Measurements from ENCODE around the gene C17orf107.

The C17orf107 gene

DNA sequence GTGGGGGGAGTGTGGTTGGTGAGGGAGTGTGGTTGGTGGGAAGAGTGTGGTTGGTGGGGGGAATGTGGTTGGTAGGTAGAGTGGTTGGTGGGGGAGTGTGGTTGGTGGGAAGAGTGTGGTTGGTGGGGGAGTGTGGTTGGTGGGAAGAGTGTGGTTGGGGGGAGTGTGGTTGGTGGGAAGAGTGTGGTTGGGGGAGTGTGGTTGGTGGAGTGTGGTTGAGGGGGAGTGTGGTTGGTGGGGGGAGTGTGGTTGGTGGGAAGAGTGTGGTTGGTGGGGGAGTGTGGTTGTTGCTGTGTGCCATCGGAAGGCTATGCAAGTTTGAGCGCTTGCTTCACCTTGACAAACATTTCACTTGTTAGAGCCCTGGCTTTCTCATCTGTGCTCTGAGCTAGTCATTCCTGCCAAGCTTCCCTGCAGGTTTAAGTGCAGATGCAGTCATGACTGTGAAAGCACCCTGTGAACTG is 46.1 kb upstream of the C17orf107 start:
- WGBS (ENCODE audit: extremely low coverage, insufficient coverage, insufficient read length), result no CpG with 5 or more reads among the region's 2 CpGs
- Histone ChIP-seq H3K27me3 (ENCODE audit: insufficient read depth, low read length) (no peaks in the 10 kb centered on the region), H4K8ac (ENCODE audit: low read depth, low read length) (peak overlapping the region; percentile 89), H3K79me1 (ENCODE audit: low read length) (peaks cover 62% of the 10 kb centered on the region), H3K4me1 (ENCODE audit: control insufficient read depth in 1 of 2, insufficient read depth in 2 of 2, low read length in 2 of 2) (peaks cover 52 to 74% of the 10 kb centered on the region in 2 experiments), H3K4ac (ENCODE audit: low read depth, low read length) (peak overlapping the region; percentile 83), H2BK120ac (ENCODE audit: insufficient read depth, low read length, poor library complexity) (peak overlapping the region; percentile 96), H3K14ac (ENCODE audit: low read length) (peak overlapping the region; percentile 94), H3K79me2 (ENCODE audit: control insufficient read depth, insufficient read depth, low read length, poor library complexity) (peaks cover 18% of the 10 kb centered on the region), H3K23ac (ENCODE audit: low read length) (no peak overlapping the region), H2AK5ac (ENCODE audit: low read length) (peak overlapping the region; percentile 97), H3K4me2 (ENCODE audit: low read length) (no peak overlapping the region), H3K36me3 (ENCODE audit: control insufficient read depth in 1 of 2, insufficient read depth in 2 of 2, low read length in 2 of 2) (peaks cover 0 to 2% of the 10 kb centered on the region in 2 experiments), H3K18ac (ENCODE audit: low read length) (peak overlapping the region; percentile 93), H2BK12ac (ENCODE audit: low read length) (peak overlapping the region; percentile 98), H3K4me3 (ENCODE audit: low read depth, low read length) (no peak overlapping the region), H3K27ac (ENCODE audit: low read depth, low read length) (peak overlapping the region; percentile 95), H3K9me3 (ENCODE audit: insufficient read depth, low read depth, low read length) (no peaks in the 10 kb centered on the region), H2BK5ac (ENCODE audit: low read depth, low read length, poor library complexity) (peak overlapping the region; percentile 97), H4K12ac (ENCODE audit: low read depth, low read length) (peak overlapping the region; percentile 71), H4K91ac (ENCODE audit: low read depth, low read length) (peak overlapping the region; percentile 95), H2AFZ (ENCODE audit: insufficient read depth, low read length, poor library complexity) (peak overlapping the region; percentile 39), H3K9ac (ENCODE audit: low read length) (peak overlapping the region; percentile 60)
- no peak for DNase-seq

DNA sequence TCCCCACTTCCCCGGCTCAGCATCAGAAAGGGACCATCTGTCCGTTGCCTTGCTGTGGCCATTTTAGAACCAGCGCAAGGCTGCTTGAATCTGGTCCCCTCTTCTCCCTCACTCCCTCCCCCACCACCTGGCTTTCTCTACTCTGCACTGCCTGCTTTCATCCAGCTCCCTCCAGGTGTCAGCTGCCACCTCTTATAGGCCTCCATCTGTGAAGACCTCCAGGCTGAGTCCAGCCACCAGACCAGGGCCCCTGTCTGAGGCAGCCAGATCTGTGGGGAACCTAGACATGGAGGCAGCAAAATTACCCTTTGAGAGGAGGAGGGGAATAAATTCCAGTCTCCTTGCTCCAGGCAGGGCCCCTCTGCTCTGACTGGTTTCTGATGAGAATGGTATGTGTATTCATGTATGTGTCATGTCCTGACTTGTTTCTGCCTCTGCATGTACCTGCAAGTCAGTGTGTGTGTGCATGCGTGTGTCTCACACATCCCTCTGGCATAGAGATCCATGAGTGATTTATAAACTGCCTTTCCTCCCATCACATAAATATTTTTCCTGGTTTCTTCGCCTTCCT is 45.1 kb upstream of the C17orf107 start:
- H2BK120ac ChIP-seq (ENCODE audit: insufficient read depth, low read length, poor library complexity), result peak overlapping the region; percentile 96
- WGBS (ENCODE audit: extremely low coverage, insufficient coverage, insufficient read length), result no CpG with 5 or more reads among the region's 5 CpGs
- peak overlapping the region; percentile 98 for H2BK12ac ChIP-seq (ENCODE audit: low read length)
- H2AK5ac ChIP-seq (ENCODE audit: low read length), result no peak overlapping the region
- H3K27ac ChIP-seq (ENCODE audit: low read depth, low read length), result peak overlapping the region; percentile 95
- no peaks in the 10 kb centered on the region for H3K27me3 ChIP-seq (ENCODE audit: insufficient read depth, low read length)
- H2BK5ac ChIP-seq (ENCODE audit: low read depth, low read length, poor library complexity), result peak overlapping the region; percentile 97
- peaks cover 21% of the 10 kb centered on the region for H3K79me2 ChIP-seq (ENCODE audit: control insufficient read depth, insufficient read depth, low read length, poor library complexity)
- H3K4me1 ChIP-seq (ENCODE audit: control insufficient read depth in 1 of 2, insufficient read depth in 2 of 2, low read length in 2 of 2), result peaks cover 52 to 76% of the 10 kb centered on the region in 2 experiments
- DNase-seq, result peak; percentile 51 to 53
- H4K91ac ChIP-seq (ENCODE audit: low read depth, low read length), result peak overlapping the region; percentile 95
- peak overlapping the region; percentile 78 for H3K4ac ChIP-seq (ENCODE audit: low read depth, low read length)
- H4K8ac ChIP-seq (ENCODE audit: low read depth, low read length), result peak overlapping the region; percentile 3
- no peak overlapping the region for H3K9ac ChIP-seq (ENCODE audit: low read length)
- no peak overlapping the region for H3K23ac ChIP-seq (ENCODE audit: low read length)
- H3K14ac ChIP-seq (ENCODE audit: low read length), result peak overlapping the region; percentile 94
- H3K4me3 ChIP-seq (ENCODE audit: low read depth, low read length), result no peak overlapping the region
- peak overlapping the region; percentile 37 for H3K18ac ChIP-seq (ENCODE audit: low read length)
- no peak overlapping the region for H2AFZ ChIP-seq (ENCODE audit: insufficient read depth, low read length, poor library complexity)
- no peak overlapping the region for H4K12ac ChIP-seq (ENCODE audit: low read depth, low read length)
- peaks cover 67% of the 10 kb centered on the region for H3K79me1 ChIP-seq (ENCODE audit: low read length)
- peaks cover 0 to 2% of the 10 kb centered on the region in 2 experiments for H3K36me3 ChIP-seq (ENCODE audit: control insufficient read depth in 1 of 2, insufficient read depth in 2 of 2, low read length in 2 of 2)
- peak overlapping the region; percentile 2 for H3K4me2 ChIP-seq (ENCODE audit: low read length)
- H3K9me3 ChIP-seq (ENCODE audit: insufficient read depth, low read depth, low read length), result no peaks in the 10 kb centered on the region

- Histone ChIP-seq H3K36me3 (ENCODE audit: control insufficient read depth in 1 of 2, insufficient read depth in 2 of 2, low read length in 2 of 2) (peaks cover 6 to 17% of the 10 kb centered on the region in 2 experiments), H3K27ac (ENCODE audit: low read depth, low read length) (peak overlapping the region; percentile 55), H4K8ac (ENCODE audit: low read depth, low read length) (peak overlapping the region; percentile 52), H3K27me3 (ENCODE audit: insufficient read depth, low read length) (no peaks in the 10 kb centered on the region), H3K79me2 (ENCODE audit: control insufficient read depth, insufficient read depth, low read length, poor library complexity) (peaks cover 29% of the 10 kb centered on the region), H3K9ac (ENCODE audit: low read length) (no peak overlapping the region), H3K14ac (ENCODE audit: low read length) (peak overlapping the region; percentile 46), H2BK120ac (ENCODE audit: insufficient read depth, low read length, poor library complexity) (peak overlapping the region; percentile 56), H3K4me2 (ENCODE audit: low read length) (no peak overlapping the region), H3K4me1 (ENCODE audit: control insufficient read depth in 1 of 2, insufficient read depth in 2 of 2, low read length in 2 of 2) (peaks cover 55 to 67% of the 10 kb centered on the region in 2 experiments), H4K91ac (ENCODE audit: low read depth, low read length) (peak overlapping the region; percentile 37), H2AK5ac (ENCODE audit: low read length) (peak overlapping the region; percentile 92), H2BK5ac (ENCODE audit: low read depth, low read length, poor library complexity) (peak overlapping the region; percentile 65), H4K12ac (ENCODE audit: low read depth, low read length) (no peak overlapping the region), H2AFZ (ENCODE audit: insufficient read depth, low read length, poor library complexity) (peak overlapping the region; percentile 19), H3K23ac (ENCODE audit: low read length) (no peak overlapping the region), H3K4me3 (ENCODE audit: low read depth, low read length) (no peak overlapping the region), H3K18ac (ENCODE audit: low read length) (peak overlapping the region; percentile 67), H3K79me1 (ENCODE audit: low read length) (peaks cover 62% of the 10 kb centered on the region), H3K4ac (ENCODE audit: low read depth, low read length) (peak overlapping the region; percentile 45), H3K9me3 (ENCODE audit: insufficient read depth, low read depth, low read length) (no peaks in the 10 kb centered on the region), H2BK12ac (ENCODE audit: low read length) (peak overlapping the region; percentile 80)
- 96% methylated on average over 3 of the region's 17 CpGs for WGBS (ENCODE audit: extremely low coverage, insufficient coverage, insufficient read length)
- no peak for DNase-seq
Measured at GRCh38 chr17:4856271-4856936, 42.9 kb upstream of the C17orf107 start.

GRCh38 chr17:4856937-4857314 is 42.4 kb upstream of the C17orf107 start:
- Histone ChIP-seq H2BK120ac (ENCODE audit: insufficient read depth, low read length, poor library complexity) (peak overlapping the region; percentile 56), H2BK5ac (ENCODE audit: low read depth, low read length, poor library complexity) (peak overlapping the region; percentile 65), H4K91ac (ENCODE audit: low read depth, low read length) (peak overlapping the region; percentile 37), H3K27ac (ENCODE audit: low read depth, low read length) (peak overlapping the region; percentile 87), H3K23ac (ENCODE audit: low read length) (no peak overlapping the region), H3K4me3 (ENCODE audit: low read depth, low read length) (no peak overlapping the region), H3K4ac (ENCODE audit: low read depth, low read length) (peak overlapping the region; percentile 45), H2BK12ac (ENCODE audit: low read length) (peak overlapping the region; percentile 56), H3K18ac (ENCODE audit: low read length) (peak overlapping the region; percentile 20), H3K4me1 (ENCODE audit: control insufficient read depth in 1 of 2, insufficient read depth in 2 of 2, low read length in 2 of 2) (peaks cover 51 to 65% of the 10 kb centered on the region in 2 experiments), H3K9me3 (ENCODE audit: insufficient read depth, low read depth, low read length) (no peaks in the 10 kb centered on the region), H3K36me3 (ENCODE audit: control insufficient read depth in 1 of 2, insufficient read depth in 2 of 2, low read length in 2 of 2) (peaks cover 6 to 20% of the 10 kb centered on the region in 2 experiments), H4K8ac (ENCODE audit: low read depth, low read length) (peak overlapping the region; percentile 52), H3K4me2 (ENCODE audit: low read length) (no peak overlapping the region), H3K79me2 (ENCODE audit: control insufficient read depth, insufficient read depth, low read length, poor library complexity) (peaks cover 27% of the 10 kb centered on the region), H3K14ac (ENCODE audit: low read length) (peak overlapping the region; percentile 54), H3K27me3 (ENCODE audit: insufficient read depth, low read length) (no peaks in the 10 kb centered on the region), H2AFZ (ENCODE audit: insufficient read depth, low read length, poor library complexity) (no peak overlapping the region), H2AK5ac (ENCODE audit: low read length) (peak overlapping the region; percentile 78), H3K79me1 (ENCODE audit: low read length) (peaks cover 60% of the 10 kb centered on the region), H3K9ac (ENCODE audit: low read length) (no peak overlapping the region), H4K12ac (ENCODE audit: low read depth, low read length) (no peak overlapping the region)
- no peak for DNase-seq
- no CpG with 5 or more reads among the region's 7 CpGs for WGBS (ENCODE audit: extremely low coverage, insufficient coverage, insufficient read length)

Data from trophoblast cell (in vitro differentiated cells and primary cell).